IPS-18c (cell line): ENCODE data around the gene MOCOS.
"Not testable (repeated sequence)": the region's sequence is repeated elsewhere in the genome, so short reads cannot be mapped to it uniquely, and the experiment has no call there.

Experiments
- H3K4me3 ChIP-seq: 2 replicates; pipeline ENCODE4 v1.7.0; 2013; ENCODE audit warnings: low read depth, mild to moderate bottlenecking, low read length, moderate library complexity; ENCODE audit not compliant: insufficient read depth
- H3K9me3 ChIP-seq: one replicate; pipeline ENCODE4 v1.6.1; 2013; ENCODE audit warnings: mild to moderate bottlenecking, low read length, moderate library complexity; ENCODE audit not compliant: control insufficient read depth, insufficient read depth

Gene MOCOS

GRCh38 chr18:36194600-36195315 lies 7.5 kb downstream of the MOCOS start:
- H3K9me3 ChIP-seq: no peaks in the 10 kb centered on the region
- no peak overlapping the region for H3K4me3 ChIP-seq

GRCh38 chr18:36195427-36196122 lies 8.3 kb downstream of the MOCOS start:
- H3K9me3 ChIP-seq: no peaks in the 10 kb centered on the region
- no peak overlapping the region for H3K4me3 ChIP-seq

- no peak overlapping the region for H3K4me3 ChIP-seq
- no peaks in the 10 kb centered on the region for H3K9me3 ChIP-seq
Observed at GRCh38 chr18:36196238-36196995, 9.1 kb downstream of the MOCOS start.

GRCh38 chr18:36197511-36198166 lies 10.3 kb downstream of the MOCOS start:
- Histone ChIP-seq H3K4me3 (no peak overlapping the region), H3K9me3 (no peaks in the 10 kb centered on the region)

GRCh38 chr18:36199691-36200295 lies 12.5 kb downstream of the MOCOS start:
- Histone ChIP-seq H3K9me3 (no peaks in the 10 kb centered on the region), H3K4me3 (no peak overlapping the region)

GRCh38 chr18:36200354-36200771 lies 13.1 kb downstream of the MOCOS start:
- no peak overlapping the region for H3K4me3 ChIP-seq

GRCh38 chr18:36201765-36202164 lies 14.5 kb downstream of the MOCOS start:
- H3K4me3 ChIP-seq: no peak overlapping the region
- no peaks in the 10 kb centered on the region for H3K9me3 ChIP-seq

More at GRCh38 chr18:36200354-36200771, 13.1 kb downstream of the MOCOS start:
- no peaks in the 10 kb centered on the region for H3K9me3 ChIP-seq

- Histone ChIP-seq H3K9me3 (no peaks in the 10 kb centered on the region), H3K4me3 (no peak overlapping the region)
Observed at GRCh38 chr18:36203360-36203895, 16.1 kb downstream of the MOCOS start.

GRCh38 chr18:36205166-36205565 lies 17.9 kb downstream of the MOCOS start:
- H3K9me3 ChIP-seq: no peaks in the 10 kb centered on the region

GRCh38 chr18:36207303-36207702 lies 20.0 kb downstream of the MOCOS start:
- no peaks in the 10 kb centered on the region for H3K9me3 ChIP-seq
- no peak overlapping the region for H3K4me3 ChIP-seq

More at GRCh38 chr18:36205166-36205565, 17.9 kb downstream of the MOCOS start:
- H3K4me3 ChIP-seq: no peak overlapping the region

GRCh38 chr18:36207969-36208368 lies 20.7 kb downstream of the MOCOS start:
- not testable (repeated sequence) for H3K9me3 ChIP-seq, H3K4me3 ChIP-seq

- no peaks in the 10 kb centered on the region for H3K9me3 ChIP-seq
- H3K4me3 ChIP-seq: no peak overlapping the region
Observed at GRCh38 chr18:36211612-36212065, 24.3 kb downstream of the MOCOS start.

- Histone ChIP-seq H3K4me3 (no peak overlapping the region), H3K9me3 (no peaks in the 10 kb centered on the region)
Observed at GRCh38 chr18:36212301-36213171, 25.2 kb downstream of the MOCOS start.

GRCh38 chr18:36214811-36215210 lies 27.5 kb downstream of the MOCOS start:
- no peaks in the 10 kb centered on the region for H3K9me3 ChIP-seq

GRCh38 chr18:36215577-36215976 lies 28.3 kb downstream of the MOCOS start:
- H3K9me3 ChIP-seq: no peaks in the 10 kb centered on the region

More at GRCh38 chr18:36214811-36215210, 27.5 kb downstream of the MOCOS start:
- no peak overlapping the region for H3K4me3 ChIP-seq

GRCh38 chr18:36217348-36217747 lies 30.1 kb downstream of the MOCOS start:
- H3K4me3 ChIP-seq: no peak overlapping the region
- no peaks in the 10 kb centered on the region for H3K9me3 ChIP-seq

More at GRCh38 chr18:36215577-36215976, 28.3 kb downstream of the MOCOS start:
- no peak overlapping the region for H3K4me3 ChIP-seq
